ENCODE measurements around the gene INTS4.

GRCh38 chr11:77873345-77873744 lies 121.1 kb downstream of the INTS4 start:
- no peak for TF ChIP-seq CTCF (IDR thresholded peaks at IDR 0.05)
- no peak for TF ChIP-seq YY1 (IDR thresholded peaks at IDR 0.05; ENCODE audit: low read depth)
- no peak for TF ChIP-seq EZH2phosphoT487 (IDR thresholded peaks at IDR 0.05; ENCODE audit: borderline replicate concordance, low read depth)
- TF ChIP-seq MAX (IDR thresholded peaks at IDR 0.05; ENCODE audit: low read depth), result no peak
- TF ChIP-seq POLR2AphosphoS5 (IDR thresholded peaks at IDR 0.05; ENCODE audit: low read depth, low read length), result no peak
- TF ChIP-seq REST (IDR thresholded peaks at IDR 0.05; ENCODE audit: low read depth, low read length), result no peak
- TF ChIP-seq MXI1 (IDR thresholded peaks at IDR 0.05; ENCODE audit: low read depth, low read length), result no peak
- TF ChIP-seq CHD2 (IDR thresholded peaks at IDR 0.05; ENCODE audit: low read length, partially characterized antibody), result no peak
- no peak for TF ChIP-seq RAD21 (IDR thresholded peaks at IDR 0.05; ENCODE audit: low read length)
- TF ChIP-seq EP300 (IDR thresholded peaks at IDR 0.05; ENCODE audit: borderline replicate concordance in 1 of 2, low read depth in 1 of 2, low read length in 1 of 2), result no peak
- TF ChIP-seq ELF1 (IDR thresholded peaks at IDR 0.05), result no peak
- no peak for TF ChIP-seq USF1 (IDR thresholded peaks at IDR 0.05; ENCODE audit: borderline replicate concordance, low read depth)
- no peak for TF ChIP-seq NRF1 (IDR thresholded peaks at IDR 0.05; ENCODE audit: low read depth, low read length)
- no peak for TF ChIP-seq IRF3 (IDR thresholded peaks at IDR 0.05; ENCODE audit: low read depth, low read length)

All from SK-N-SH (cell line).